Mammary epithelial cell (primary cell): ENCODE data around the gene KIF11.
"Not testable (repeated sequence)": the region's sequence is repeated elsewhere in the genome, so short reads cannot be mapped to it uniquely, and the experiment has no call there.

ENCODE experiments used
- EZH2 ChIP-seq: IDR thresholded peaks from 2 replicates; pipeline ENCODE4 v1.6.1; 2012; ENCODE audit warnings: low read length, inconsistent platforms, borderline replicate concordance
- TF ChIP-seq, protein P1 (sequence below), 2 donors: IDR thresholded peaks in 1 of 2; conservative IDR thresholded peaks in 1 of 2; 2 replicates each; pipeline ENCODE4 v1.5.1; 2011 to 2012; ENCODE audit warnings: inconsistent platforms in 2 of 2, low read length in 2 of 2, mild to moderate bottlenecking in 2 of 2, control low read depth in 1 of 2, low read depth in 1 of 2; ENCODE audit not compliant: insufficient read depth in 1 of 2; ENCODE audit errors: extremely low read depth in 1 of 2

DNA sequence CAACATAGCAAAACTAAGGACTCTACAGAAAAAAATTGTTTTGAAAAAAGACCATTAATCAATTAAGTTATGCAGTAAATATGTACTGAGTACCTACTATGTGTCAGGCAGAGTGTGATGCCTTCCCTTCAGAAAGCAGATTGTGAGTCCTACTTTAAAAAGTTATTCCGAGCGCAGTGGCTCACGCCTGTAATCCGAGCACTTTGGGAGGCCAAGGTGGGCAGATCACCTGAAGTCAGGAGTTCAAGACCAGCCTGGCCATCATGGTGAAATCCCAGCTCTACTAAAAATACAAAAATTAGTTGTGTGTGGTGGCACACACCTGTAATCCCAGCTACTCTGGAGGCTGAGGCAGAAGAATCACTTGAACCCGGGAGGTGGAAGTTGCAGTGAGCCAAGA, 23.3 kb upstream of the KIF11 start:
- TF ChIP-seq, protein P1, sequence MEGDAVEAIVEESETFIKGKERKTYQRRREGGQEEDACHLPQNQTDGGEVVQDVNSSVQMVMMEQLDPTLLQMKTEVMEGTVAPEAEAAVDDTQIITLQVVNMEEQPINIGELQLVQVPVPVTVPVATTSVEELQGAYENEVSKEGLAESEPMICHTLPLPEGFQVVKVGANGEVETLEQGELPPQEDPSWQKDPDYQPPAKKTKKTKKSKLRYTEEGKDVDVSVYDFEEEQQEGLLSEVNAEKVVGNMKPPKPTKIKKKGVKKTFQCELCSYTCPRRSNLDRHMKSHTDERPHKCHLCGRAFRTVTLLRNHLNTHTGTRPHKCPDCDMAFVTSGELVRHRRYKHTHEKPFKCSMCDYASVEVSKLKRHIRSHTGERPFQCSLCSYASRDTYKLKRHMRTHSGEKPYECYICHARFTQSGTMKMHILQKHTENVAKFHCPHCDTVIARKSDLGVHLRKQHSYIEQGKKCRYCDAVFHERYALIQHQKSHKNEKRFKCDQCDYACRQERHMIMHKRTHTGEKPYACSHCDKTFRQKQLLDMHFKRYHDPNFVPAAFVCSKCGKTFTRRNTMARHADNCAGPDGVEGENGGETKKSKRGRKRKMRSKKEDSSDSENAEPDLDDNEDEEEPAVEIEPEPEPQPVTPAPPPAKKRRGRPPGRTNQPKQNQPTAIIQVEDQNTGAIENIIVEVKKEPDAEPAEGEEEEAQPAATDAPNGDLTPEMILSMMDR (conservative IDR thresholded peaks at IDR 0.05 in 1 of 2, IDR thresholded peaks at IDR 0.05 in 1 of 2; ENCODE audit: extremely low read depth in 1 of 2, insufficient read depth in 1 of 2, low read depth in 1 of 2, low read length in 2 of 2) = not testable (repeated sequence)
- not testable (repeated sequence) for TF ChIP-seq EZH2
